ENCODE results near the gene SIMC1.
"Not testable (repeated sequence)": the region's sequence is repeated elsewhere in the genome, so short reads cannot be mapped to it uniquely, and the experiment has no call there.

Gene SIMC1

GRCh38 chr5:176237971-176238644 is at the start of gene SIMC1:
Gene SIMC1 (plus strand): TSS chr5:176238424. CDS start chr5:176238509, 85 bp downstream.
- DNase-seq (ENCODE audit: low read depth, low spot score), result not testable (repeated sequence)

GRCh38 chr5:176188506-176189193 is 49.6 kb upstream of the SIMC1 start:
- no peak for DNase-seq (ENCODE audit: low read depth, low spot score)

GRCh38 chr5:176189857-176190256 is 48.4 kb upstream of the SIMC1 start:
- no peak for DNase-seq (ENCODE audit: low read depth, low spot score)

GRCh38 chr5:176190886-176191755 is 47.1 kb upstream of the SIMC1 start:
- DNase-seq (ENCODE audit: low read depth, low spot score), result no peak

- DNase-seq (ENCODE audit: low read depth, low spot score), result no peak
Observed at GRCh38 chr5:176192094-176192721, 46.0 kb upstream of the SIMC1 start.

- not testable (repeated sequence) for DNase-seq (ENCODE audit: low read depth, low spot score)
Observed at GRCh38 chr5:176192722-176193117, 45.5 kb upstream of the SIMC1 start.

- DNase-seq (ENCODE audit: low read depth, low spot score), result not testable (repeated sequence)
Observed at GRCh38 chr5:176193636-176194035, 44.6 kb upstream of the SIMC1 start.

GRCh38 chr5:176194238-176195083 is 43.8 kb upstream of the SIMC1 start:
- not testable (repeated sequence) for DNase-seq (ENCODE audit: low read depth, low spot score)

- not testable (repeated sequence) for DNase-seq (ENCODE audit: low read depth, low spot score)
Observed at GRCh38 chr5:176195084-176195413, 43.2 kb upstream of the SIMC1 start.

GRCh38 chr5:176195487-176196207 is 42.6 kb upstream of the SIMC1 start:
- DNase-seq (ENCODE audit: low read depth, low spot score), result not testable (repeated sequence)

GRCh38 chr5:176196781-176197180 is 41.4 kb upstream of the SIMC1 start:
- DNase-seq (ENCODE audit: low read depth, low spot score), result not testable (repeated sequence)

GRCh38 chr5:176197234-176197858 is 40.9 kb upstream of the SIMC1 start:
- not testable (repeated sequence) for DNase-seq (ENCODE audit: low read depth, low spot score)

- not testable (repeated sequence) for DNase-seq (ENCODE audit: low read depth, low spot score)
Observed at GRCh38 chr5:176198299-176198698, 39.9 kb upstream of the SIMC1 start.

GRCh38 chr5:176198991-176199733 is 39.1 kb upstream of the SIMC1 start:
- not testable (repeated sequence) for DNase-seq (ENCODE audit: low read depth, low spot score)

- not testable (repeated sequence) for DNase-seq (ENCODE audit: low read depth, low spot score)
Observed at GRCh38 chr5:176199803-176200399, 38.3 kb upstream of the SIMC1 start.

- DNase-seq (ENCODE audit: low read depth, low spot score), result no peak
Observed at GRCh38 chr5:176201811-176202210, 36.4 kb upstream of the SIMC1 start.

GRCh38 chr5:176203086-176203485 is 35.1 kb upstream of the SIMC1 start:
- no peak for DNase-seq (ENCODE audit: low read depth, low spot score)

GRCh38 chr5:176203535-176203934 is 34.7 kb upstream of the SIMC1 start:
- not testable (repeated sequence) for DNase-seq (ENCODE audit: low read depth, low spot score)
